Parathyroid adenoma (tissue), 2 donors: ENCODE results near the gene ONECUT2.

ENCODE experiments used
- H2AFZ ChIP-seq: fragments of 300-600 bp; sonication (generic); one replicate; pipeline ENCODE4 v1.7.0; 2017; ENCODE audit warnings: antibody characterized with exemption, mild to moderate bottlenecking
- H3K27ac ChIP-seq: fragments of 300-600 bp; sonication (generic); one replicate; pipeline ENCODE4 v1.7.0; 2017
- H3K27me3 ChIP-seq: fragments of 300-600 bp; sonication (generic); one replicate; pipeline ENCODE4 v1.7.0; 2017; ENCODE audit warnings: low read length; ENCODE audit not compliant: control insufficient read depth, insufficient read depth
- H3K36me3 ChIP-seq: fragments of 300-600 bp; sonication (generic); one replicate; pipeline ENCODE4 v1.7.0; 2017; ENCODE audit warnings: low read length; ENCODE audit not compliant: control insufficient read depth, insufficient read depth
- H3K4me1 ChIP-seq: fragments of 300-600 bp; sonication (generic); one replicate; pipeline ENCODE4 v1.7.0; 2017; ENCODE audit warnings: control low read depth
- H3K4me2 ChIP-seq: fragments of 300-600 bp; sonication (generic); one replicate; pipeline ENCODE4 v1.7.0; 2017; ENCODE audit warnings: low read length
- H3K4me3 ChIP-seq: fragments of 300-600 bp; sonication (generic); one replicate; pipeline ENCODE4 v1.7.0; 2017; ENCODE audit warnings: low read depth, low read length
- H3K79me2 ChIP-seq: fragments of 300-600 bp; sonication (generic); one replicate; pipeline ENCODE4 v1.7.0; 2017; ENCODE audit warnings: control low read depth
- H3K9ac ChIP-seq: fragments of 300-600 bp; sonication (generic); one replicate; pipeline ENCODE4 v1.7.0; 2017; ENCODE audit warnings: mild to moderate bottlenecking
- H3K9me3 ChIP-seq: fragments of 300-600 bp; sonication (generic); one replicate; pipeline ENCODE4 v1.7.0; 2017; ENCODE audit warnings: low read length; ENCODE audit not compliant: control insufficient read depth
- TF ChIP-seq, protein P1 (sequence below): fragments of 300-600 bp; sonication (generic); IDR thresholded peaks from one replicate; pipeline ENCODE4 v1.7.0; 2017; ENCODE audit warnings: antibody characterized with exemption, mild to moderate bottlenecking
- donor health status: primary hyperparathyroidism.

ONECUT2 gene

DNA sequence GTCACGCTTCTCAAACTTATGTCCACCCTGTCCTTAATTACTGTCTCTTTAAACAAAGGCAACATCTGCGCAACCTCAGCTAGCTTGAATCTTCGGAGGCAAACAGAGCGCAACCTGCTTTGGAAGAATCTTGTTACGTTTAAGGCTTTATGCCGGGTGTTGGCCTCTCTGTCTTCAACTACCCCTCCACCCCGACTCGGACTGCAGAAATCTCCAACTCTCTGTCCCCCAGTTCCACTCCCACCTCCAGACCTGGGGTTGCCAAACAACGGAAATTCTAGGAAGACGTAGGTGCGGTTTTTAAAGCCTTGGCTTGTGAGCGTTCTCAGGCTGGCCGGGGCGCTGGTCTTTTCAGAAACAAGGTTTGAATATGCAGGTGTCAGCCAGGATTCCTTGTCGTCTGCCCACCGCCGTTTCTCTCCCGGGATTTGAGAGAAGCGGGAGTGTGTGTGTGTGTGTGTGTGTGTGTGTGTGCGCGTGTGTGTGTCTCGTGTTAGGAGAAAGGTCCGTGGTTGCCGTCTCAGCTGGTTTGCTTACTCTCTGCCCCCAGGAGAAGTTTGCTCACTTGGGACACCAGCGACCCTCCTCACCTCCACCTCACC lies 1.1 kb upstream of the ONECUT2 start:
- peak overlapping the region; percentile 61 for H3K4me3 ChIP-seq
- TF ChIP-seq, protein P1, sequence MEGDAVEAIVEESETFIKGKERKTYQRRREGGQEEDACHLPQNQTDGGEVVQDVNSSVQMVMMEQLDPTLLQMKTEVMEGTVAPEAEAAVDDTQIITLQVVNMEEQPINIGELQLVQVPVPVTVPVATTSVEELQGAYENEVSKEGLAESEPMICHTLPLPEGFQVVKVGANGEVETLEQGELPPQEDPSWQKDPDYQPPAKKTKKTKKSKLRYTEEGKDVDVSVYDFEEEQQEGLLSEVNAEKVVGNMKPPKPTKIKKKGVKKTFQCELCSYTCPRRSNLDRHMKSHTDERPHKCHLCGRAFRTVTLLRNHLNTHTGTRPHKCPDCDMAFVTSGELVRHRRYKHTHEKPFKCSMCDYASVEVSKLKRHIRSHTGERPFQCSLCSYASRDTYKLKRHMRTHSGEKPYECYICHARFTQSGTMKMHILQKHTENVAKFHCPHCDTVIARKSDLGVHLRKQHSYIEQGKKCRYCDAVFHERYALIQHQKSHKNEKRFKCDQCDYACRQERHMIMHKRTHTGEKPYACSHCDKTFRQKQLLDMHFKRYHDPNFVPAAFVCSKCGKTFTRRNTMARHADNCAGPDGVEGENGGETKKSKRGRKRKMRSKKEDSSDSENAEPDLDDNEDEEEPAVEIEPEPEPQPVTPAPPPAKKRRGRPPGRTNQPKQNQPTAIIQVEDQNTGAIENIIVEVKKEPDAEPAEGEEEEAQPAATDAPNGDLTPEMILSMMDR: no peak
- H3K27ac ChIP-seq: no peak overlapping the region
- no peak overlapping the region for H3K9ac ChIP-seq
- peaks cover 9% of the 10 kb centered on the region for H3K27me3 ChIP-seq
- no peak overlapping the region for H2AFZ ChIP-seq
- H3K4me2 ChIP-seq: peak overlapping the region; percentile 95
- no peaks in the 10 kb centered on the region for H3K79me2 ChIP-seq
- peaks cover 2% of the 10 kb centered on the region for H3K9me3 ChIP-seq
- no peaks in the 10 kb centered on the region for H3K36me3 ChIP-seq
- peaks cover 12% of the 10 kb centered on the region for H3K4me1 ChIP-seq

DNA sequence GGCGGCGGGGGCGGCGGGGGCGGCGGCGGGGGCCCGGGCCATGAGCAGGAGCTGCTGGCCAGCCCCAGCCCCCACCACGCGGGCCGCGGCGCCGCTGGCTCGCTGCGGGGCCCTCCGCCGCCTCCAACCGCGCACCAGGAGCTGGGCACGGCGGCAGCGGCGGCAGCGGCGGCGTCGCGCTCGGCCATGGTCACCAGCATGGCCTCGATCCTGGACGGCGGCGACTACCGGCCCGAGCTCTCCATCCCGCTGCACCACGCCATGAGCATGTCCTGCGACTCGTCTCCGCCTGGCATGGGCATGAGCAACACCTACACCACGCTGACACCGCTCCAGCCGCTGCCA lies 644 bp downstream of the ONECUT2 start:
- TF ChIP-seq, protein P1: no peak
- Histone ChIP-seq H3K4me3 (peak overlapping the region; percentile 1), H3K9ac (no peak overlapping the region), H3K27me3 (no peaks in the 10 kb centered on the region), H3K36me3 (no peaks in the 10 kb centered on the region), H3K79me2 (no peaks in the 10 kb centered on the region), H3K4me1 (peaks cover 12% of the 10 kb centered on the region), H3K27ac (no peak overlapping the region), H3K4me2 (peak overlapping the region; percentile 13), H3K9me3 (no peaks in the 10 kb centered on the region), H2AFZ (peak overlapping the region; percentile 48)

DNA sequence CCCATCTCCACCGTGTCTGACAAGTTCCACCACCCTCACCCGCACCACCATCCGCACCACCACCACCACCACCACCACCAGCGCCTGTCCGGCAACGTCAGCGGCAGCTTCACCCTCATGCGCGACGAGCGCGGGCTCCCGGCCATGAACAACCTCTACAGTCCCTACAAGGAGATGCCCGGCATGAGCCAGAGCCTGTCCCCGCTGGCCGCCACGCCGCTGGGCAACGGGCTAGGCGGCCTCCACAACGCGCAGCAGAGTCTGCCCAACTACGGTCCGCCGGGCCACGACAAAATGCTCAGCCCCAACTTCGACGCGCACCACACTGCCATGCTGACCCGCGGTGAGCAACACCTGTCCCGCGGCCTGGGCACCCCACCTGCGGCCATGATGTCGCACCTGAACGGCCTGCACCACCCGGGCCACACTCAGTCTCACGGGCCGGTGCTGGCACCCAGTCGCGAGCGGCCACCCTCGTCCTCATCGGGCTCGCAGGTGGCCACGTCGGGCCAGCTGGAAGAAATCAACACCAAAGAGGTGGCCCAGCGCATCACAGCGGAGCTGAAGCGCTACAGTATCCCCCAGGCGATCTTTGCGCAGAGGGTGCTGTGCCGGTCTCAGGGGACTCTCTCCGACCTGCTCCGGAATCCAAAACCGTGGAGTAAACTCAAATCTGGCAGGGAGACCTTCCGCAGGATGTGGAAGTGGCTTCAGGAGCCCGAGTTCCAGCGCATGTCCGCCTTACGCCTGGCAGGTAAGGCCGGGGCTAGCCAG lies 1.2 kb downstream of the ONECUT2 start:
- H3K27ac ChIP-seq: no peak overlapping the region
- no peaks in the 10 kb centered on the region for H3K79me2 ChIP-seq
- peaks cover 12% of the 10 kb centered on the region for H3K4me1 ChIP-seq
- no peaks in the 10 kb centered on the region for H3K36me3 ChIP-seq
- H3K4me3 ChIP-seq: peak overlapping the region; percentile 1
- H3K4me2 ChIP-seq: peak overlapping the region; percentile 13
- H2AFZ ChIP-seq: peak overlapping the region; percentile 48
- peaks cover 2% of the 10 kb centered on the region for H3K27me3 ChIP-seq
- H3K9me3 ChIP-seq: no peaks in the 10 kb centered on the region
- no peak overlapping the region for H3K9ac ChIP-seq
- TF ChIP-seq, protein P1: no peak

DNA sequence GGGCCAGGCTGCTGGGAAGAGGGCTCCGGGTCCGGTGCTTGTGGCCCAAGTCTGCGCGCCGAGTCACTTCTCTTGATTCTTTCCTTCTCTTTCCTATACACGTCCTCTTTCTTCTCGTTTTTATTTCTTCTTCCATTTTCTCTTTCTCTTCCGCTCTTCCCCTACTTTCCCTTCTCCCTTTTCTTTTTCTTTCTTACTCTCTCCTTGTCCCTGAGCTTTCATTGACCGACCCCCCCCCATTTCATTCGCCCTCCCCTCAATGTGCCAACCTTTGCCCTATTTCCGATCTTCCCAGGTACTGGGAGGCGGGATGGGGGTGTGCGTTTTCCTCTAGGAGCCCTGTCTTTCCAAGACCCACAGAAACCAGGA lies 1.8 kb downstream of the ONECUT2 start:
- TF ChIP-seq, protein P1: no peak
- Histone ChIP-seq H3K27me3 (peaks cover 5% of the 10 kb centered on the region), H3K27ac (no peak overlapping the region)

DNA sequence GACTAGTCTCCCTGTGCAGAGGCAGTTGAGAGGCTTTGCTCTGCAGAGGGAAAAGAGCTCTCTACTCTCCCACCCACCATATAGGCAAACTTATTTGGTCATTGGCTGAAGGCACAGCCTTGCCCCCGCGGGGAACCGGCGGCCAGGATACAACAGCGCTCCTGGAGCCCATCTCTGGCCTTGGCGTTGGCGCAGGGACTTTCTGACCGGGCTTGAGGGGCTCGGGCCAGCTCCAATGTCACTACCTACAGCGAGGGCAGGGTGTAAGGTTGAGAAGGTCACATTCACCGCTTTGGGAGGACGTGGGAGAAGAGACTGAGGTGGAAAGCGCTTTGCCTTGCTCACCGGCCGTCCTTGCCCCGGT lies 2.2 kb downstream of the ONECUT2 start:
- TF ChIP-seq, protein P1: no peak
- no peak overlapping the region for H2AFZ ChIP-seq
- peaks cover 5% of the 10 kb centered on the region for H3K27me3 ChIP-seq
- H3K36me3 ChIP-seq: no peaks in the 10 kb centered on the region
- no peak overlapping the region for H3K27ac ChIP-seq
- no peaks in the 10 kb centered on the region for H3K79me2 ChIP-seq
- no peak overlapping the region for H3K9ac ChIP-seq
- H3K4me2 ChIP-seq: peak overlapping the region; percentile 49
- H3K9me3 ChIP-seq: no peaks in the 10 kb centered on the region
- peaks cover 12% of the 10 kb centered on the region for H3K4me1 ChIP-seq
- H3K4me3 ChIP-seq: no peak overlapping the region

More for the DNA sequence above, 1.8 kb downstream of the ONECUT2 start:
- Histone ChIP-seq H3K9ac (no peak overlapping the region), H3K9me3 (no peaks in the 10 kb centered on the region), H3K79me2 (no peaks in the 10 kb centered on the region), H3K4me2 (peak overlapping the region; percentile 49), H3K36me3 (no peaks in the 10 kb centered on the region), H3K4me3 (no peak overlapping the region), H2AFZ (no peak overlapping the region), H3K4me1 (peaks cover 12% of the 10 kb centered on the region)
